GM12878 (cell line): Measurements from ENCODE around the gene TTLL3. TPM values are rescaled to one million over a fixed set of nuclear protein-coding genes. Genes with fewer than 3 reads are reported as not detected.
A peak's percentile ranks its signal among the peaks of the same experiment; 100 is the strongest.

ENCODE experiments used
- ATAC-seq: fragments of 200-7000 bp; cut with Tn5 transposase; 3 replicates; pipeline ENCODE4 v1.9.1; 2020; ENCODE audit warnings: mild to moderate bottlenecking, moderate library complexity
- BruUV-seq: library from RNA; stranded (reverse); fragments of 400-500 nt; replicated peaks from 2 replicates; lab custom pipeline; 2021; lab: Mats Ljungman, UMichigan
- CTCF ChIA-PET: fragments of 300-600 bp; sonication (Branson Sonifier 250); formaldehyde crosslinking; extraction: SDS; loops from one replicate; lab custom pipeline; 2021; ENCODE audit warnings: inconsistent platforms; lab: Yijun Ruan, JAX
- POLR2A ChIA-PET: fragments of 350-600 bp; formaldehyde crosslinking; extraction: SDS; loops from one replicate; lab custom pipeline; 2021; ENCODE audit warnings: inconsistent platforms; lab: Charles Lee
- RAD21 ChIA-PET: fragments of 300-600 bp; sonication (Branson Sonifier 250); formaldehyde crosslinking; loops from one replicate; lab custom pipeline; 2023; ENCODE audit warnings: antibody characterized with exemption; ENCODE audit not compliant: unreplicated experiment; lab: Charles Lee
- SMC1A ChIA-PET: fragments of 300-600 bp; sonication (Branson Sonifier 250); formaldehyde crosslinking; loops from one replicate; lab custom pipeline; 2023; ENCODE audit not compliant: unreplicated experiment, uncharacterized antibody; lab: Charles Lee
- DNase-seq: peaks from one replicate; pipeline ENCODE4 v3.0.0-alpha.2; 2011; ENCODE audit warnings: low read depth, low spot score
- FAIRE-seq: peaks from 3 replicates; lab custom pipeline; 2011; peaks lifted over from hg19 to GRCh38; lab: Jason Lieb, UNC
- H2AFZ ChIP-seq: 2 replicates; pipeline ENCODE4 v1.6.0; 2011; ENCODE audit warnings: low read depth, low read length, control low read depth; ENCODE audit not compliant: control insufficient read depth
- H3K27ac ChIP-seq: 2 replicates; pipeline ENCODE4 v1.5.1; 2011; ENCODE audit warnings: control low read depth; ENCODE audit not compliant: control insufficient read depth, insufficient read depth
- H3K27me3 ChIP-seq, 2 experiments: replicated peaks in 1 of 2; 2 replicates each; pipeline versions ENCODE4 v1.6.0 to v1.6.1; 2011; ENCODE audit warnings: low read length in 1 of 2; ENCODE audit not compliant: control insufficient read depth in 2 of 2, insufficient read depth in 2 of 2
- H3K36me3 ChIP-seq, 2 experiments: 2 replicates each; pipeline ENCODE4 v1.5.1; 2011; ENCODE audit warnings: low read length in 1 of 2; ENCODE audit not compliant: control insufficient read depth in 2 of 2, insufficient read depth in 2 of 2
- H3K4me1 ChIP-seq: 2 replicates; pipeline ENCODE4 v1.6.1; 2011; ENCODE audit warnings: mild to moderate bottlenecking, low read length, moderate library complexity, mixed read lengths; ENCODE audit not compliant: control insufficient read depth, insufficient read depth
- H3K4me2 ChIP-seq: 2 replicates; pipeline ENCODE4 v1.6.0; 2011; ENCODE audit warnings: control low read depth; ENCODE audit not compliant: control insufficient read depth, insufficient read depth
- H3K4me3 ChIP-seq: fragments of 200-600 bp; sonication (generic); 2 replicates; pipeline ENCODE4 v1.5.1; 2016
- H3K79me2 ChIP-seq: 2 replicates; pipeline ENCODE4 v1.6.0; 2011; ENCODE audit warnings: low read length; ENCODE audit not compliant: control insufficient read depth, insufficient read depth
- H3K9ac ChIP-seq: 2 replicates; pipeline ENCODE4 v1.8.0; 2011; ENCODE audit warnings: low read length, control low read depth, mixed read lengths; ENCODE audit not compliant: control insufficient read depth, insufficient read depth
- H3K9me3 ChIP-seq: replicated peaks from 3 replicates; pipeline ENCODE4 v1.5.1; 2011; ENCODE audit warnings: mild to moderate bottlenecking, low read length; ENCODE audit not compliant: control insufficient read depth, insufficient read depth
- H4K20me1 ChIP-seq: 2 replicates; pipeline ENCODE4 v1.6.0; 2011; ENCODE audit not compliant: control insufficient read depth, insufficient read depth
- TCF12 ChIP-seq: IDR thresholded peaks from 2 replicates; pipeline ENCODE4 v1.6.1; 2011; ENCODE audit warnings: low read depth, mild to moderate bottlenecking, low read length
- WGBS: methylation state at CpG from one replicate; pipeline ENCODE4 v1.1.6; 2016; ENCODE audit warnings: low lambda C conversion rate; ENCODE audit not compliant: insufficient replicate concordance, insufficient coverage; ENCODE audit errors: missing lambda C conversion rate; 5-methylcytosine and 5-hydroxymethylcytosine counted together
- in situ Hi-C: fragments of 300-500 bp; cut with MboI; formaldehyde crosslinking; loops from 9 replicates; pipeline ENCODE4 v1.14.3; 2018; ENCODE audit warnings: mixed read lengths
- intact Hi-C: fragments of 100-400 bp; cut with micrococcal nuclease; formaldehyde crosslinking; loops from one replicate; pipeline ENCODE4 v1.14.2; 2022; ENCODE audit not compliant: unreplicated experiment
- polyA plus RNA-seq, 11 experiments: library from polyadenylated mRNA; depleted of rRNA in 4 of 11; unstranded in 6 of 11; stranded (reverse) in 5 of 11; fragments of >200 nt; fragmentation: Nextera tagmentation in 4 of 11; fragmentation: Illumina TruSeq in 1 of 11; extraction: Ambion mirVana in 4 of 11; extraction: Trizol in 1 of 11; gene quantifications; 1 replicate in 1 of 11; 2 replicates in 10 of 11; pipeline versions ENCODE4 v1.2.1 to v1.2.3, GENCODE V29; 2011 to 2016; ENCODE audit warnings: inconsistent platforms in 2 of 11, missing spikeins in 2 of 11, low read depth in 1 of 11
- total RNA-seq, 4 experiments: library from RNA; depleted of rRNA in 3 of 4; stranded (reverse); fragments of >200 nt in 3 of 4; fragmentation: Illumina TruSeq in 1 of 4; extraction: Trizol in 1 of 4; gene quantifications; 2 replicates each; pipeline versions ENCODE4 v1.2.1 to v1.2.3, GENCODE V29; 2013 to 2021
- TF ChIP-seq, protein P1 (sequence below): fragments of 150-350 bp; IDR thresholded peaks from 2 replicates; pipeline ENCODE4 v1.6.1; 2014; ENCODE audit warnings: mild to moderate bottlenecking, low read depth, low read length

Gene TTLL3
- total and polyA plus RNA-seq, 10 of the 15 experiments (the other 5 are each of a cell fraction or from before 2014, with no cell fraction given): 4.2 to 51.3 (median 18.9) TPM

DNA sequence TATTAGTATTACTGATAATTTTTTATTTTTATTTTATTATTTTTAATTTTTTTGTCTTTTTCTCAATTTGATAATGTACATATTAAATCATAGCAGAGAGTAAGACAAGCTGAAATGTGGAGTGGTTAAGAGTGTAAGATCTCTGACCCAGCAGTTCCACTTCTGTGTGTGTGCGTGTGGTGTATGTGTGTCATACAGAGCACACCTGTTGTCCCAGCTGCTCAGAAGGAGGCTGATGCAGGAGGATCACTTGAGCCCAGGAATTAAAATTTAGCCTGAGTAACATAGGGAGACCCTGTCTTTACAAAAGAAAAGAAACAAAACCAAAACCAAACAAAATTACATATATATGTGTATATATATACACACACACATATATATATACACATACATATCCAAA lies 71.4 kb downstream of the TTLL3 start:
- H2AFZ ChIP-seq: no peak overlapping the region
- ChIA-PET CTCF (interaction anchor here (0.6 kb wide), 2 partner anchors 13 to 173 kb away, joined by 3 read pairs; no protein-coding TSS in a partner anchor), SMC1A (no interaction called here), POLR2A (interaction anchor here (1.0 to 3.5 kb wide), 2 partner anchors 9 to 38 kb away, joined by 3 to 35 read pairs; partner anchors contain the start of genes JAGN1 and RPUSD3)
- peaks cover 5% of the 10 kb centered on the region for H3K4me1 ChIP-seq
- H4K20me1 ChIP-seq: no peaks in the 10 kb centered on the region
- no peaks in the 10 kb centered on the region for H3K79me2 ChIP-seq
- H3K4me3 ChIP-seq: no peak overlapping the region
- DNase-seq: no peak
- FAIRE-seq: no peak
- no peak overlapping the region for H3K4me2 ChIP-seq
- TF ChIP-seq TCF12: 0 out of 2 replicates have a peak, but pooled peaks have one; percentile 27
- TF ChIP-seq, protein P1, sequence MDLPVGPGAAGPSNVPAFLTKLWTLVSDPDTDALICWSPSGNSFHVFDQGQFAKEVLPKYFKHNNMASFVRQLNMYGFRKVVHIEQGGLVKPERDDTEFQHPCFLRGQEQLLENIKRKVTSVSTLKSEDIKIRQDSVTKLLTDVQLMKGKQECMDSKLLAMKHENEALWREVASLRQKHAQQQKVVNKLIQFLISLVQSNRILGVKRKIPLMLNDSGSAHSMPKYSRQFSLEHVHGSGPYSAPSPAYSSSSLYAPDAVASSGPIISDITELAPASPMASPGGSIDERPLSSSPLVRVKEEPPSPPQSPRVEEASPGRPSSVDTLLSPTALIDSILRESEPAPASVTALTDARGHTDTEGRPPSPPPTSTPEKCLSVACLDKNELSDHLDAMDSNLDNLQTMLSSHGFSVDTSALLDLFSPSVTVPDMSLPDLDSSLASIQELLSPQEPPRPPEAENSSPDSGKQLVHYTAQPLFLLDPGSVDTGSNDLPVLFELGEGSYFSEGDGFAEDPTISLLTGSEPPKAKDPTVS: no peak
- TF ChIP-seq, all 136 proteins: peak for 1
- RAD21 ChIA-PET: interaction anchor here (0.7 kb wide), 1 partner anchor 232 kb away, joined by 3 read pairs; no protein-coding TSS in a partner anchor
- H3K9me3 ChIP-seq: no peaks in the 10 kb centered on the region
- in situ Hi-C loops: no loop called here
- WGBS: 59% methylated on average over 1 of the region's 1 CpG
- no TSS peak for BruUV-seq
- no peak overlapping the region for H3K27ac ChIP-seq
- intact Hi-C loops: no loop called here
- ATAC-seq: no peak
- H3K9ac ChIP-seq: no peak overlapping the region
- no peaks in the 10 kb centered on the region for H3K27me3 ChIP-seq
- H3K36me3 ChIP-seq: no peaks in the 10 kb centered on the region
